SKM-1 treated with dmso at 0.1 percent for 144 hours (cell line): ENCODE measurements around the gene PRPF40B.
"Not testable (repeated sequence)": the region's sequence is repeated elsewhere in the genome, so short reads cannot be mapped to it uniquely, and the experiment has no call there.

ENCODE experiments used
- DNase-seq: peaks from one replicate; lab custom pipeline; 2025; ENCODE audit not compliant: unreplicated experiment; lab: John Stamatoyannopoulos, UW

Gene PRPF40B

DNA sequence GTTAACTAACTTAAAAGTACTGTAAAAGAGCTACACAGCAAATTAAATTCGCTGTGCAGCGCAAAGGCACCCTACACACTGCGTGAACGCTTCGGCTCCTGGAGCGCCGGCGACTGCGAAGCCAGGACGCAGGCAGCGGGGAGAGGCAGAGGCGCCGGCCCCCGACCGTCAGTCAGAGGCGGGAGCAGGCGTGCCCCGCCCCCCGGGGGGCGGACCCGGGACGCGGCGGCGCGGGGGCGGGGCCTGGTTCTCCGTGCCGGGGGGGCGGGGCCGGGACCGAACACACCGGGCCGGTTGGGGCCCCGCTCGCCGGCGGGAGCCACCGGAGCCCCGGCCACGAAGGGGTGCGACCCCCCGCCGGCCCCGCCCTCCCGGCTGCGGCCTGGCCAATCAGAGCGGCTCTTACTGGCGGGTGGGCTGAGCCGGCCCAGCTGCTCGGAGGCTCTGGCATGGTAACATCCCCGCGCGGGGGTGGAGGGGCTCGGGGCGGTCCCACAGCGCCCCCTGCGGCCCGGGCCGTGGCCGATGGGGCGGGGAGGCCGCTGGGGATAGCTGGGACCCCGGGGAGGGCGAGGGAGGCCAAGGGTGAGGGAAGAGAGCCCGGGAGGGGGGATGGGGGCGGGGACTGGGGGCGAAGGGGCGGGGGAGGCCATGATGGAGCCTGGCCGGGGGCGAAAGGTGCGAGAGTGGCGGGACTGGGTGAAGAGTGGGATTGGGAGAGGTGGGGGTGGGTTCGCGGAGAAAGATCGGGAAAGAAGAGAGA, at the start of gene PRPF40B:
Gene PRPF40B, plus strand, starts transcription at position 420 of the 763 bp plus-strand sequence. Its CDS starts 30 bp downstream, at position 450.
- peak; percentile 47 for DNase-seq

DNA sequence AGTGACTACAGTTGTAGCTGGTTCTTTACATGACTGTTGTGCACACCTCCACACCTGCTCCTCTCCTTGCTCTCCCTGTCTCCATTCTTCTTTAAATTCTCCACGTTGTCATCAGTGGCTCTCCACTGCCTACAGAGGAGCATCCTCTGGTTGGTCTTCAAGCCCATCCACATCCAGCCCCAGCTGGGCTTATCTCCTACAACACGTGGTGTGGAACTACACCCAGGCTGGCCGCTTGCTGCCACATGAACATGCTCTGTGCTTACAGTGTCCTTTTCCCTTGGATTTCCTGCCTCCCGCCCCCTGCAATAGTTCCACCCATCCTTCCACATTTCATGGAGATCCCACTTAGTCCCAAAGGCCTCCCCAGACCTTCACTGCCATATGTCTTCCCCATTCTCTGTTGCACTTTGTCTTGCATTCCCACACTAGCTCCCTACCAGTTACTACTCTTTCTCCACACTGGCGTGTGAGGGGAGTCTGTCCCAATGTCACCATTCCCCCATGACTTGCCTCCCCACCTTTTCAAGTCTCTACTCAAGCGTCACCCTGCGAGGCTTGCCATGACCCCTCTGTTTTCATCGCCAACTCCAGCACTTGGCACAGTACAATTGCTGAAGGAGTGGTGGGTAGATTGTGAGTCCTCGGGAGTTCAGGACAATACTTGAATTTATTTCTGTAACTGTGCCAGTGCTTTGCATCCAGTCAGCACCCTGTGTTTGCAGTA, 45.6 kb upstream of the PRPF40B start:
- no peak for DNase-seq

DNA sequence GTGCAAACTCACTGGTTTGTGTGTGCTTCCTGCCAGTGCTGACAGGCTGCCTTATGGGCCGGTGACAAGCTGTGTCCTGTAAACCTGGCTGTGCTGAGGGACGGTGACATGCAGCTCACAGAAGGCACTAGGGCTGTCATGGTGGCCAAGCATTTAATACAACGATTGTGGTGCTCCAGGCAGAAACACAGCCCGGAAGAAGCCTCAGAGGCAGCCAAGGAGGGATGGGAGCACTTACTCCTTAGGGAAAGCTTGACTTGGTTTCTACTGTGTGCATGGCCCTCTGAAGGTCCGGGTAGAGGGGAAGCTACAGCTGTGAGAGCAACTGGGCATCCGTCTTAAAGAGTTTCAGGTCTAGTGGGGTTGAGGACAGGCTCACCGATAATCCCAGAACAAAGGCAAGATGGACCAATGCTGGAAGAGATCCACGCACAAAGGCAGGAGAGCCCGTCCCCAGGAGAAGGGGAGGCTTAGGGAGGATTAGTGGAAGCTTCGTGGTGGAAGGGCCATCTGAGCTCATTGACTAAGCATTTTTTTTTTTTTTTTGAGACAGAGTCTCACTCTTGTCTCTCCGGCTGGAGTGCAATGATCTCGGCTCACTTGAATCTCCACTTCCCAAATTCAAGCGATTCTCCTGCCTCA, 44.8 kb upstream of the PRPF40B start:
- DNase-seq = no peak

DNA sequence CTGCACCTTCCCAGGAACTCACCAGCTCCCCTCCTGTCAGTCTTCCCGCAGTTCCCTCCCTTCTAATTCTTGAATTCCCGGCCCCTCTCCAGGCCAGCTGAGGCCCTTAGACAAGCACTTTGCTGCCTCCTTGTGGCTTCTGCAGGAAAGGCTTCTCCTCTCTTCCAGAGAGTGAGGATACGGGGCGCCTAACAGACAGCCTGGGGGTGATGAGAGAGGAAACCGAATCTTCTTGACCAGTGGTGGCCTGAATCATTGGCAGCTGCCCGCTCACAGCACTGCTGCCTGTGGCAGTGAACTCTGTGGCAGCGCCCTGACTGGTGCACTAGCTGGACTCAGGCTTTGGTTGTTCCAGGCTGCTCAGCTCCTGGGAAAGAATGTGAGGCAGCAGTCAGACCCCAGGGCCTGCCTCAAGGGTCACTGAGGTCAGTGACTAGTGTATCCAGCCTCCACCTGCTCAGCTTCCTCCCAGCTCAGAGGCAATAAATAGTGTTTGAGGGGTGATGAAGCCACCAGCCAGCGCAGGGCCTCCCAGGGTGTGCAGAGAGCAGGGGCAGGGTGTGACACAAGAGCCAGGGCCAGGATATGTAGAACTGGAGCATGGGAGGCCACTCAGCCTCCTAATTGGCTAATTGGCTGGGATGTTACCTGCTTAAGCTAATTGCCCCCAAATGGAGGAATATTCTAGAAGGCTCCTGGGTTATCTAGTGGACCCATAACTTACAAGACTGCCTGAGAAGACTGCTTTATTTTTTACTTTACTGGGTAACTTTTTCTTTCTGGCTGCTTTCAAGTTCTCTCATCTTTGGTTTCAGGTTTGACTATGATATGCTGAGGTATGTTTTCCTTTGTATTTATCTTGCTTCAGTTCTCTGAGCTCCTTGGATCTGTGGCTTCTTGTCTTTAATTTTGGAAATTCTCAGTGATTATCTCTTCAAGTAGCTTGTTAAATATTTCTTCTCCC, 42.5 kb upstream of the PRPF40B start:
- no peak for DNase-seq

DNA sequence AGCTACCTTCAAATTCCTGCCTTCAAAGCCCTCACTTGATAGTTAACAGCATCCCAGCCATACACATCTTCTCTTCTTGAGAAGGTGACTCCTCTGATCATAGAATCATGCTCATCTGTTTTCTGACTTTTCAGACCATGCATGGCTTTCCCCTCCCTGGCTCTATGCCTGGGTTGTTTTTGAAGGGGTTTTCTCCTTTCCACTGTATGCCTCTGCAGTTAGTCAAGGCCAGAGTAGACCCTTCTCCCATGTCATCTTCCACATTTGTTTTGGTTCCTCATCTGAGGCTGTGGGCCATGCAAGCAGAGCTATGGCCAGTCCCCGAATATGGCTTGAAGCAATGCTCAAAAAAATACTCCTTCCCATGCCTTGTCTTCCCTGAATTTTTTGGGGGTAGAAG, 41.2 kb upstream of the PRPF40B start:
- no peak for DNase-seq

DNA sequence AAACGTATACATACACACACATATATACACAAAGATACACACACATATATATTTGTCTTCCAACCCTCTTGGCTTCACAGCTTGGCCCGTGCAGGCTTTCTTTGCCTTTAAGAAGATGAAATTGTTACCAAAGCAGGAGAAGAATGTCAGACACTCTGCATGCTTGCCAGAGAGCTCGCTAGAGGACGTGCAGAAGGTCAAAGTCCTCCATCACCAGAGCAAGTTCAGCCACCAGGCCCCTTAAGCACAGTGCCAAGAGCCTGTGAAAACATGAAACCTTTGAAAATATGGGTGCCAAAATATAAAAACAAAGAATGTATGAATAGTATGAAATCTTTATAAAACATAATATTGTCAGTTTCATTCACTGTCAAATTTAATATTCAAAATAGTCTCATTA, 40.5 kb upstream of the PRPF40B start:
- no peak for DNase-seq

DNA sequence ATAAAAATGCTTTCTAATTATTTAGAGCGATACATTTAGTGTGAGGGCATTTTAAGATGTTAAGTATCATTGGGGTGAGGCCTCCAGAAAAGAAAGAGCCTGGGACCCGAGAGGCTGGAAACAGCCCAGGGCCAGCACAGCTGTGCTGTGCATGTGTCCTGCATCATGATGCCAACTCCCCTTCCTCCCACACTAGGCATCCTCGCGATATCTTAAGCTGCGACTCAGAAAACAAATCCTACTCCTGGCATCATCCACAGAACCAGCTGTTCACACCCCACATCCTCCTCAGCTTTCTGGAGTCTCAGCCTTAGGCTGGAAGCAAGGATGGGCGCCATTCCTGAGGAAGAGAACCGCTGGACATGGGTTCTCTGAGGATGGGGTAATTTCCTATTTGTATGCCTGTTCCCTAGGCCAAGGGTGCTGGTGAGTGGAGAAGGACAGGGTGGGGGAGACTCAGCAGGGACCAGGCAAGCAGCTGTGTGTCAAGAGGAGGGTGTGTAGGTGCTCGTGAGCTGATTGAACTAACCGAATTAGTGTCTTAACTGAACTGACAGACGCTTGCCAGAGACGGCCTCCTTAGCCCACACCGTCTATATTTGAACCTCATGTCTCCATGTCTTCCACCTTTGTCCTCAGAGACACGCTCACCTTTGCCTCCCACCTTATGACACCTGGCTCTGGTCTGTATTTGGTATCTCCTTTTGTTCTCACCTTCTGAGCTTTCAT, 39.8 kb upstream of the PRPF40B start:
- DNase-seq = no peak

DNA sequence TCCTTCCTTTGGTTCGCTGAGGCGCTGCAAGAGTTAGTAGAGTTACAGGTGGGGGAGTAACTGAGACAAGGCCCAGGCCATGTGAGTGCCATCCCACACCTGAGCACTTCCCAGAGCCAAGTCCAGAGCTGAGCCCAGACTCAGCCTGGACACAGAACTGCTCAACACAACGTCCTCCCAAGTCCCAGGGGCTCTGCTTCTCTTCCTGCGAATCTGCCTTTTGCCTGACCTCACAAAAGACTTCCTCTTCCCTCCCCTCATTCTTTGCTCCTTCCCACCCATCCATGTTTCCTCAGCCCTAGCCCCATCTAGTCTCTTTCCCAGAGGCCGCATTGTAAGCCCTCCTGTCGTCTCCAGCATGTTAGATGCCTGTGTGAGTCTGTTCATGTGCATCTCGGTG, 38.8 kb upstream of the PRPF40B start:
- no peak for DNase-seq

DNA sequence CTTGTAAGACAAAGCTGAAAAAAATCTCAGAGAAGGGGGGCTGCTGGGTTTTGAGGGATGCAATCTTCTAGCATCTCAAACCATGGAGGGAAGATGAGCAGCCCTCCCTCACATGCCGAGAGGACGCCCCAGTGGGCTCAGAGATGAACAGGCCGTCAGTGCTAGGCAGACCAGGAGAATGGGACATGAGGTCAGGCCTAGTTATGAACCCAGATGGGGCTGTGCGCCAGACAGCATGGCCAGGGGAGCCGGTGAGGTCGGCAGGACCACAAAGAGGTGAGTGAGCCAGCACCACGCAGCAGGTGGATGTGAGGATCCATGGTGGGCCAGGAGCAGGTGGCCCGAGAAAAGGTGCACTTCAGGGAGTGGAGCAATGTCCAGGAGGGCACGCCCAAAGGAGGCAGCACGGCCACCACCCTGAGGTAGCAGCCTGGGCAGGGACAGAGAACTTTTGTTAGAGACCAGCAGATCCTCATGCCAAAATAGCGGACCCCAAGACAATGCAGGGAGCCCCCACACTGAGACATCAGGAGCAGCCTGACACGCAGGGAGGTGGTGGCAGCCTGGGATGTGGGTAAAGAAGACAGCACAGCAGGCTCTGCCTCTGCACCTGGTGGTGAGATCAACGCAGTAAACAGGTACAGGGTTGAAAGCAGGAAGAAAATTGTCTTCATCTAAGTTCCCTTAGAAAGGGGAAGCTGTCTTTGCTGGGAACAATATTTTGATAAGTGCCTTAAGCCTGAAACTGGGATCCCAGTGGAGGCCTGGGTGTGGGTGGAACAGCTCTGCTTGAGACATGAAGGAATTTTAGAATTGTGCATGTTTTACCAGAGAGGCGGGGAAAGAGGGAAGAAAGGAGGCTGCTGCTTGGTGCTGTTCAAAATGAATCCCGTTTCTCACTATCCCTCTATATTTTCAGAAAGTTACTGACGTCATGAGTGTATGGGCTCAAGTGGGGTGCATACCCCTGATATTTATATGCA, 37.6 kb upstream of the PRPF40B start:
- DNase-seq = no peak

DNA sequence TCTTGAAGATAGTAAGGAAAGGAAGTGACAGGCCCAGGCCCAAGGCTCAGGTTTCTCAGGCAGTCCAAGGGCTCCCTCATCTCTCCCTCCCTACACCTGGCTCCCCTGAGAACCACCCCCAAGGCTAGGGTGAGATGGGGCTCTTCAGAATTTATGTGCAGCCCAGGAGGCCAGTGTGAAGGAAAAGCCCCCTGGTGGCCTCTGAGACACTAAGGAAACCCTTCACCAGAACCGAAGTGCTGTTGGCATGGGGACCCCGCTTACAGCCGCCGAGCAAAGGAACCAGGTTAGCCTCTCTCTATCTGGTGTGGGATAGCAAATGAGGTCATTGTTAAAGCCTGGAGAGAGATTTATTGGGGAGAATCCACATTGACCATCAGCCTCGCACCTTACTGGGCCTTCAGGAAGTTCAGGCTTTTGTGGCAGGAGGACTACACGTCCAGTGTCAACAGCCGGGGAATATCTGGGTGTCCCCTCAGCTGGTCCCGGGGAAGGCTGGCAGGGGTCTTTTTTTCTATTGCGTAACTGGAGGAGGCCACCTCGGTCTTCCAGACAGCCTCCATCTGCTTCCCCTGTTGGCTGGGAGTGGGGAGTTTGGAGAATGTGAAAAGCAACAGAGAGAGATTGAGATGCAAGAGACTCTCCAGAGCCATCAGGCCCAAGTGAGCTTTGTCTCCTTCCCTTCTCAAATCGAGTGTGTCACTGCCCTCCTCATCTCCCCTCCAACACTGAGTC, 36.0 kb upstream of the PRPF40B start:
- no peak for DNase-seq

DNA sequence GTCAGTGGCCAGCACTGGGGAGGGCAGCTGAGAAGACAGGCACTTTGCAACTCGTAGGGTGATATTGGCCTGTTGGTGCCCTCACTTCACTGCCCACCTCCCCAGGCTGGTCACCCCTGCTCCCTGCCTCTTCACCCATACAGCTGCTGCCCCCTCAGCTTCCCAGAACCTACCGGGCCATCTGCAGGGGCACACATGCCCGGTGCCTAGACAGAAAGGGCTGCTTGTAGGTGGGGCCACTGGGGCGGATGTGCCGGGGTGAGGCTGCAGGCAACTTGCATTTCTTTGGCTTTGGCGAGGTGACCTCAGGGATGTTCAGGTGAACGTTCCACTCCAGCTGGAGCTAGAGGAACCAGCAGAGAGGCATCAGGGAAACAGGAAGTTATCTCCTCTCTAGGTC, 35.1 kb upstream of the PRPF40B start:
- DNase-seq = no peak

DNA sequence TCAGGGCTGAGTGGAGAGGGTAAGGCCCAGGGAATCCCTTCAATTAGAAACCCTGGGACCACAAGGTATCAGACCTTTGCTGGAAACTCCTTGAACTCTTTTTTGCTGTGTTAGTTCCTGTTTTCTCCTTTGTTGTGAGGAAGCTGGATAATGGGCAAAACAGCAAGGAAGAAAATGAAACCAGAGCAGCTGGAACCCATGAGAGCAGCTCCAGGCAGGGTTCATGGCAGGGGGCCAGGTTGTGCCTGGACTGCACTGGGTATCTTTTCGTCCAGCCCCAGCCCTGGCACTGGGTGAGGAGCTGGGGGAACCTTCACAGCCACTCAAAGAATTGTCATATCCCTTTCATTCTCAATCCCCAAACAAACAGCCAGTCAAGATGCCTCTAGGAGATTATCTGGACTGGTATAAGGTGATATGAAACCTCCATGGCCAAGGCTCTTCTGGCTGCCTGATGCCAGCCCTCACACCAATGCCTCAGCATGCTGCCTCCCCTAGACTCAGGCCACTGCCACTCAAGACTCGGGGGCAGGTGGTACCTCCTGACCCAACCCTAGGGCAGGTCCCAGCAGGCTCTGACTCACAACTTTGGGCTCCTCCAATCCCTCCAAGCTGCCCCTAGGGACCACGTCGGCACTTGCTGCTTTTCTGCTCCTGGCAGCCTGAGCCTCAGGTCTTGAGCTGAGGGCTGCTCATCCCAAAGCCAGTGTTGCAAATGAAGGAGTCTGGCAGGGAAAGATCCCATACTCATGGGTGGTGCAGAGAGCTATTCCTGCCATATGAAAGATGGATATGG, 34.4 kb upstream of the PRPF40B start:
- no peak for DNase-seq

DNA sequence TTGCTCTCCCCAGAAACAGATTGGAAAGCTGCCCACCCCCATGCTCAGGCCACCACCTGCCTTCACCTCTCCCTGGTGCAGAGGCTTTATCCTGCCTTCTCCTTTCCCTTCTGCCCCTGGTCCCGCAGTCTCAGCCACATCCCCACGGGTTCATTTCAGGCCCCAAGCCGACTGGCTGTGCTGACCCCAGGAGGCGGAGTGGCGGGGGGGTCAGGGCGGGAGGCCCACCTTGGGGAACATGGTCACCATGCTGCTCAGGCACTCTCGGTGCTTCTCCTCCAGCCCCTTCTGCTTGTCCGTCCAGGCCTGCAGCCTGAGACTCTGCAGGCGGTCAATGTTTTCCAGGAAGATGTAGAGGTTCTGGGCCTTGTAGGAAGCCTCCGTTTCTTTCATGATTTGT, 24.8 kb upstream of the PRPF40B start:
- no peak for DNase-seq

DNA sequence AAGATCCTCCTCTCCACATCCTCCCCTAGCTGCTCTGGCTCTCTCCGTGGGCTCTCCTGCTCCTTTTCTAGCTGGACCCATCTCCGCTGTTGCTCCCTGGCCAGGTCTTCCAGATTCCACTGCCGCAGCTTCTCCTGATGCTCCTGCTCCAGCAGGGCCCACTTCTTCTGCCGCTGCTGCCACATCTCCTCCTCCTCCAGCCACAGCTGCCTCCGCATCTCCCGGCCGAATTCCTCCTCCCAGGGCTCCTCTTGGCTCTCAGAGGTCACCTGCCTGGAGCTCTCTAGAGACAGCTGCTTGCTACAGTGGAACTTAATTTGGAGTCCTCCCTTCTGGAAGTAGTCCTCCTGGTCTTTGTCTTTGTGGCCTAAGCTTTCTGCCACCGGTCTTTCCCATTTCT, 23.4 kb upstream of the PRPF40B start:
- DNase-seq = no peak

DNA sequence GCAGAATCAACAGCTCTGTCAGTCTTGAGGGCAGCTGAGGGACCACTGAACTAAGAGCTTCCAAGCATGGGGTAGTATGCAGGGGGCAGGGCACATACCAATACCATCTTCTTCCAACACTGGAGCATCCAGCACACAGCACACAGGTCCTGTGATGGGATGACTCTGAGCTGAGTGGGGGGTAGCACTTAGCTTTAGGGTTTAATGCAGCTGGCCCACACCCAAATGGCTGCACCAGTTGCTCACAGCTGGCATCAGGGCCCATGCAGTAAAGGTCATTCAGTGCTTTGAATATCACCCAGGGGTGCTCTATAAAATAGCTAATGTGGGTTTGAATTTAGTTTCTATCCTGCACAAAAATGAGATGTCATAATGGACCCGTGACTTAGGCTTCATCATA, 19.6 kb upstream of the PRPF40B start:
- no peak for DNase-seq

DNA sequence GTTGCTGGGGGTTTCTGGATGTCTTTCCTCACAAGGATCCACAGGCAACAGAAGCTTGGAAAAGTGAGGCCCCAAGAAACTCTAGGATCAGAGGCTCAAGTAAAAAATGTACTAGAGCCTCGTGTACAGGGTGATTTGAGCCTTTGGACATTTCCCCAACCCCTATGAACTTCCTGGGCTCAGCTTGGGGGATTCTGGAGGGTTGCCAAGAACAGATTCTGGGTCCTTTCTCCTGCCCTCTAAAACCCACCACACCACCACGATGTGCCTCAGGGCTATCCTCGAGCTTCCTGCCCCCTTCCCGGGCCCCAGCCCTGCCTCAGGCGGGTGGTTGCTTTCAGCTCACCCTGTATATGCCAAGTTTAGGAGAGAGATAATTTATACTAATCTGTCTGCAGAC, 18.5 kb upstream of the PRPF40B start:
- no peak for DNase-seq

DNA sequence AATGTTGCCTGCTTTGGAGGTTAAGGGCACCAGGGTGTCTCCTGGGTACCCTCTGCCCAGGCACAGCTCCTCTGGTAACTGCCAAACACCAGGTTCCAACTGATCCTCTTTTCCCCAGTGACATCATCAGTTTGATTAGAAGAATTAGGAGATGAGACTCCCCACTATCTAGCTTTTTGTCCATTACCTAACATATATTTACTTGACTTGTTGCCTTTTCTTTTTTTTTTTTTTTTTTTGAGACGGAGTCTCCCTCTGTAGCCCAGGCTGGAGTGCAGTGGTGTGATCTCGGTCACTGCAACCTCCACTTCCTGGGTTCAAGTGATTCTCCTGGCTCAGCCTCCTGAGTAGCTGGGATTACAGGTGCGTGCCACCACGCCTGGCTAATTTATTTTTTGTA, 17.8 kb upstream of the PRPF40B start, which contains the start of gene FAM186B:
Gene FAM186B, minus strand, starts transcription at position 101 of the 400 bp plus-strand sequence. CDS start 162 bp downstream, outside the sequence.
- not testable (repeated sequence) for DNase-seq
